GM12874 (cell line): ENCODE data around the gene CSNK1D.

ENCODE experiments used
- CTCF ChIP-seq: IDR thresholded peaks from 2 replicates; pipeline ENCODE4 v1.5.1; 2011; ENCODE audit warnings: low read depth, mild to moderate bottlenecking, control low read depth, low read length, moderate library complexity; ENCODE audit not compliant: insufficient read depth

Gene CSNK1D

GRCh38 chr17:82300707-82301270 lies 27.3 kb upstream of the CSNK1D start:
- TF ChIP-seq CTCF: peak; percentile 87

GRCh38 chr17:82300228-82300627 lies 26.7 kb upstream of the CSNK1D start:
- TF ChIP-seq CTCF: no peak

- TF ChIP-seq CTCF: no peak
Observed at GRCh38 chr17:82299452-82299851, 26.0 kb upstream of the CSNK1D start.

- TF ChIP-seq CTCF: no peak
Observed at GRCh38 chr17:82298538-82299421, 25.3 kb upstream of the CSNK1D start.

- no peak for TF ChIP-seq CTCF
Observed at GRCh38 chr17:82297714-82298537, 24.4 kb upstream of the CSNK1D start.

GRCh38 chr17:82297280-82297713 lies 23.8 kb upstream of the CSNK1D start:
- TF ChIP-seq CTCF: no peak

GRCh38 chr17:82296511-82297279 lies 23.2 kb upstream of the CSNK1D start:
- no peak for TF ChIP-seq CTCF
